PC-3 (cell line): ENCODE measurements around the gene BCAN. TPM values are rescaled to one million over a fixed set of nuclear protein-coding genes. Genes with fewer than 3 reads are reported as not detected.

Experiments used
- ATAC-seq: fragments of 200-7000 bp; cut with Tn5 transposase; 2 replicates; pipeline ENCODE4 v1.9.1; 2020; ENCODE audit warnings: mild to moderate bottlenecking, moderate library complexity
- BruUV-seq: library from RNA; stranded (reverse); fragments of 400-500 nt; replicated peaks from 2 replicates; lab custom pipeline; 2021; lab: Mats Ljungman, UMichigan
- CTCF ChIA-PET: fragments of 300-600 bp; sonication (Branson Sonifier 250); formaldehyde crosslinking; loops from one replicate; lab custom pipeline; 2022; ENCODE audit warnings: antibody characterized with exemption; lab: Charles Lee
- POLR2A ChIA-PET: fragments of 300-600 bp; sonication (Branson Sonifier 250); formaldehyde crosslinking; loops from one replicate; lab custom pipeline; 2022; ENCODE audit warnings: antibody characterized with exemption; ENCODE audit not compliant: unreplicated experiment; lab: Charles Lee
- DNase-seq: peaks from one replicate; pipeline ENCODE4 v3.0.0-alpha.2; 2015
- H2AFZ ChIP-seq: fragments of 300-600 bp; sonication (generic); 2 replicates; pipeline ENCODE4 v1.6.0; 2016; ENCODE audit warnings: antibody characterized with exemption, low read length
- H3F3A ChIP-seq: fragments of 300-600 bp; sonication (generic); one replicate; pipeline ENCODE4 v1.6.0; 2017; ENCODE audit warnings: antibody characterized with exemption, low read length, control low read depth, mild to moderate bottlenecking; ENCODE audit not compliant: unreplicated experiment
- H3K27ac ChIP-seq: fragments of 300-600 bp; sonication (generic); 2 replicates; pipeline ENCODE4 v1.5.1; 2016; ENCODE audit warnings: mild to moderate bottlenecking, low read length
- H3K27me3 ChIP-seq: fragments of 300-600 bp; sonication (generic); 2 replicates; pipeline ENCODE4 v1.6.1; 2016; ENCODE audit warnings: low read length, mixed read lengths
- H3K36me3 ChIP-seq: fragments of 300-600 bp; sonication (generic); 2 replicates; pipeline ENCODE4 v1.6.1; 2016; ENCODE audit warnings: low read depth, mixed run types, low read length, mixed read lengths
- H3K4me1 ChIP-seq: fragments of 300-600 bp; sonication (generic); 2 replicates; pipeline ENCODE4 v1.5.1; 2016; ENCODE audit warnings: low read length; ENCODE audit not compliant: insufficient read depth
- H3K4me2 ChIP-seq: fragments of 300-600 bp; sonication (generic); 2 replicates; pipeline ENCODE4 v1.6.0; 2016; ENCODE audit warnings: low read length
- H3K4me3 ChIP-seq: fragments of 300-600 bp; sonication (generic); 2 replicates; pipeline ENCODE4 v1.5.1; 2016; ENCODE audit warnings: mild to moderate bottlenecking, low read length, mixed read lengths
- H3K79me2 ChIP-seq: fragments of 300-600 bp; sonication (generic); 2 replicates; pipeline ENCODE4 v1.6.1; 2017; ENCODE audit warnings: low read length, mixed read lengths
- H3K9ac ChIP-seq: fragments of 300-600 bp; sonication (generic); 2 replicates; pipeline ENCODE4 v1.6.0; 2016; ENCODE audit warnings: mild to moderate bottlenecking, low read length
- H3K9me2 ChIP-seq: fragments of 300-600 bp; sonication (generic); replicated peaks from 2 replicates; pipeline ENCODE4 v1.6.1; 2016; ENCODE audit warnings: mixed run types, low read length, mixed read lengths
- H3K9me3 ChIP-seq: fragments of 300-600 bp; sonication (generic); 2 replicates; pipeline ENCODE4 v1.6.1; 2016; ENCODE audit warnings: low read length, mixed read lengths
- H4K20me1 ChIP-seq: fragments of 300-600 bp; sonication (generic); 2 replicates; pipeline ENCODE4 v1.6.1; 2016; ENCODE audit warnings: low read length, mixed read lengths
- EZH2 ChIP-seq: fragments of 300-600 bp; sonication (generic); IDR thresholded peaks from one replicate; pipeline ENCODE4 v1.6.1; 2017; ENCODE audit warnings: antibody characterized with exemption, mild to moderate bottlenecking, low read length; ENCODE audit not compliant: unreplicated experiment
- EZH2phosphoT487 ChIP-seq: fragments of 300-600 bp; sonication (generic); IDR thresholded peaks from 2 replicates; pipeline ENCODE4 v1.6.1; 2018; ENCODE audit warnings: mild to moderate bottlenecking, antibody characterized with exemption, low read length, borderline replicate concordance
- intact Hi-C: fragments of 100-400 bp; cut with micrococcal nuclease; formaldehyde crosslinking; loops from 2 replicates; pipeline ENCODE4 v1.9.0; 2023
- total RNA-seq: library from RNA; depleted of rRNA; stranded (reverse); fragments of >200 nt; gene quantifications from 2 replicates; pipeline ENCODE4 v1.2.3, GENCODE V29; 2014
- TF ChIP-seq, protein P1 (sequence below): fragments of 300-600 bp; sonication (generic); conservative IDR thresholded peaks from 2 replicates; pipeline ENCODE4 v1.5.1; 2017; ENCODE audit warnings: antibody characterized with exemption, low read depth, mild to moderate bottlenecking, low read length

BCAN gene
- total RNA-seq, 1 experiment from 2014 or later: not detected

DNA sequence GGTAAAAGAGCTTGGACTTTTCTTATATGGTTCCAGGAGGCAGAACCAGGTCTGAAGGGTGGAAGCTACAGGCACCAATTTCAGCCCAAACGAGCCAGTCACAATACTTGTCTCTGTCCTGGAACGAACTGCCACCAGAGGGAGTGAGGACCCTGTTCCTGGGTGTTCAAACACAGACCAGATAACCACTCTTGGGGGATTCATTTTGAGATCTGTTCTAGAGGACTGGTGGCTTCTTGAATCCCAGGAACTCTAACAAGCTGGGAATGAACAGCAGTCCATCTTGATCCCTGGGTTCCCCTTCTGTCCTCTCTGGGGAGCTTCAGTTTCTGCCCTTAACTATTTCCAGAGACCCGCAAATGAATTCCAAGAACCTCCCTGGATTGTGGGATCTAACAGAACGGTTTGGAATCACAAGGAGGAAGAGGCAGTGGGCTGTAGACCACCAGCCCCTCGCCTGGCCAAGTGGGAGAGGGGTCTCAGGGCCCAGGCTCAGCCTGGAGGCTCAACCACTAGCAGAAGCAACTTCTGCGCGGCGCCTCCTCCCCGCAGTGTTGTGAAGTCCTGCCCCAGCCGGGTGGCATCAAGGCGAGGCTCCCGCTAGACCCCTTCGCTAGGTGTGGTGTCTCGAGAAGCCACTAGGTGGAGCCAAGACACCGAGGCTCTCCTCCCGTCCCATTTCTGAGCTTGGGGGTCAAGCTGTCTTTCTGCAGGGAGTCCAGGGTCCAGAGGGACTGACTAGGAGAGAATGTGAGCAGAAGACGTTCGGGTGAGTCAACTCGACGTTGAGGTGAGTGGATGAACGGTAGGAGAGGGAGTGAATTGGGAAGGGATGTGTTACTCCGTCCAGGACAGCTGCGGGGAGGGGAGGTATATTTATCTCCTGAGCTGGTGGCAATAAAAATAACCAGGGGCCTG, 47.4 kb downstream of the BCAN start:
- Histone ChIP-seq H3K4me1 (peaks cover 62% of the 10 kb centered on the region), H3K9me2 (no peaks in the 10 kb centered on the region), H3F3A (peaks cover 8% of the 10 kb centered on the region), H3K27ac (no peak overlapping the region), H3K9ac (peak overlapping the region; percentile 26; the same call in 1 of the 2 replicates), H3K79me2 (no peaks in the 10 kb centered on the region), H3K36me3 (no peaks in the 10 kb centered on the region), H4K20me1 (no peaks in the 10 kb centered on the region), H3K4me3 (peak overlapping the region; percentile 68), H3K9me3 (no peaks in the 10 kb centered on the region), H2AFZ (peak overlapping the region; percentile 96), H3K27me3 (no peaks in the 10 kb centered on the region), H3K4me2 (peak overlapping the region; percentile 98)
- DNase-seq (peak; percentile 97), ATAC-seq (peak; percentile 81)
- ChIA-PET CTCF (interaction anchor here (0.6 to 3.8 kb wide), 27 partner anchors 8 to 197 kb away, joined by 3 to 106 read pairs (median 6); partner anchors contain the start of genes CRABP2, ISG20L2, METTL25B and MRPL24), POLR2A (interaction anchor here (0.8 to 2.1 kb wide), 2 partner anchors 17 to 36 kb away, joined by 7 to 13 read pairs; no protein-coding TSS in a partner anchor)
- intact Hi-C loops: loop anchor here (1.0 kb wide), 3 partner anchors 16 to 201 kb away; partner anchors contain the start of gene CRABP2
- TF ChIP-seq EZH2 (no peak), EZH2phosphoT487 (no peak)
- TF ChIP-seq, protein P1, sequence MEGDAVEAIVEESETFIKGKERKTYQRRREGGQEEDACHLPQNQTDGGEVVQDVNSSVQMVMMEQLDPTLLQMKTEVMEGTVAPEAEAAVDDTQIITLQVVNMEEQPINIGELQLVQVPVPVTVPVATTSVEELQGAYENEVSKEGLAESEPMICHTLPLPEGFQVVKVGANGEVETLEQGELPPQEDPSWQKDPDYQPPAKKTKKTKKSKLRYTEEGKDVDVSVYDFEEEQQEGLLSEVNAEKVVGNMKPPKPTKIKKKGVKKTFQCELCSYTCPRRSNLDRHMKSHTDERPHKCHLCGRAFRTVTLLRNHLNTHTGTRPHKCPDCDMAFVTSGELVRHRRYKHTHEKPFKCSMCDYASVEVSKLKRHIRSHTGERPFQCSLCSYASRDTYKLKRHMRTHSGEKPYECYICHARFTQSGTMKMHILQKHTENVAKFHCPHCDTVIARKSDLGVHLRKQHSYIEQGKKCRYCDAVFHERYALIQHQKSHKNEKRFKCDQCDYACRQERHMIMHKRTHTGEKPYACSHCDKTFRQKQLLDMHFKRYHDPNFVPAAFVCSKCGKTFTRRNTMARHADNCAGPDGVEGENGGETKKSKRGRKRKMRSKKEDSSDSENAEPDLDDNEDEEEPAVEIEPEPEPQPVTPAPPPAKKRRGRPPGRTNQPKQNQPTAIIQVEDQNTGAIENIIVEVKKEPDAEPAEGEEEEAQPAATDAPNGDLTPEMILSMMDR: peak; percentile 88
- no TSS peak for BruUV-seq

DNA sequence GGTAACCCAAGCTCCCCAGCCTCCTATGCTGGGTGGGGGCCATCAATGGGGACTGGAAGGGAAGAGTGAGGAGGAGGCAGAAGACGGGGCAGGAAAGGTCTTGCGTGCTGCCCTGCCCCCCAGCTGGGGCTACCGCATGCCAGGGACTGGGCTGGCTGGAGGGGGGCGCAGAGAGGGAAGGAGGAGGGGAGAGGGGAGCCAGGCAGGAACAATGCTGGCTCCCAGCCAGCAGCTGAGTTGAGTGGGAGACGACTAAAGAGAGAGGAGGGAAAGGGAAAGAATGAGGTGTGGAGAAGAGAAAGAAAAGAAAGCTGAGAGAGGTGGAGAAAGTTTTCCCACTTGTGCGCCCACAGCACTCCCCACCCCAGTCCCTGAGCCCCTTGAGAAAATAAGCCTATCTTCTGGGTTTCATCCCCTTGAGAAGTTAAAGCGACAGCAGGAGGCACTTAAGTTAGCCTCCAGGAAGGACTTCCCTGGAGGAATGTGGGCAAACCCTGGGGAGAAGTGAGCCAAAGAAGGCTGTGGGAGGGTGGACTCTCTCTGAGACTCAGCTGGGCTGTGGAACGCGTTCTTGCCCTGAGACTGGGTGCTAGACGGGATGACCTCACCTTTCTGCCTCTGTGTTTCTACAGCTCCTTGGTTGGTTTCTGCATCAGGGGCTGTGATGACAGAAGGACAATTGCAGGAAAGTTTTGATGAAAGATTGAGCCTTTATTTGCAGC, 48.2 kb downstream of the BCAN start:
- Histone ChIP-seq H3K9ac (no peak overlapping the region), H3K4me3 (peak overlapping the region; percentile 68), H3F3A (peaks cover 8% of the 10 kb centered on the region), H2AFZ (peak overlapping the region; percentile 96), H3K27me3 (no peaks in the 10 kb centered on the region), H3K79me2 (no peaks in the 10 kb centered on the region), H3K4me2 (peak overlapping the region; percentile 98), H4K20me1 (no peaks in the 10 kb centered on the region), H3K9me2 (no peaks in the 10 kb centered on the region), H3K4me1 (peaks cover 60% of the 10 kb centered on the region), H3K9me3 (no peaks in the 10 kb centered on the region), H3K27ac (no peak overlapping the region), H3K36me3 (no peaks in the 10 kb centered on the region)
- BruUV-seq: no TSS peak
- ATAC-seq (no peak), DNase-seq (no peak)
- CTCF ChIA-PET: interaction anchor here (0.6 to 3.8 kb wide), 20 partner anchors 10 to 197 kb away, joined by 3 to 106 read pairs (median 8); partner anchors contain the start of genes CRABP2, ISG20L2, METTL25B and MRPL24
- POLR2A ChIA-PET: interaction anchor here (2.1 kb wide), 1 partner anchor 36 kb away, joined by 13 read pairs; no protein-coding TSS in a partner anchor
- intact Hi-C loops: loop anchor here (1.0 kb wide), 3 partner anchors 15 to 200 kb away; partner anchors contain the start of gene CRABP2
- no peak for TF ChIP-seq EZH2phosphoT487

DNA sequence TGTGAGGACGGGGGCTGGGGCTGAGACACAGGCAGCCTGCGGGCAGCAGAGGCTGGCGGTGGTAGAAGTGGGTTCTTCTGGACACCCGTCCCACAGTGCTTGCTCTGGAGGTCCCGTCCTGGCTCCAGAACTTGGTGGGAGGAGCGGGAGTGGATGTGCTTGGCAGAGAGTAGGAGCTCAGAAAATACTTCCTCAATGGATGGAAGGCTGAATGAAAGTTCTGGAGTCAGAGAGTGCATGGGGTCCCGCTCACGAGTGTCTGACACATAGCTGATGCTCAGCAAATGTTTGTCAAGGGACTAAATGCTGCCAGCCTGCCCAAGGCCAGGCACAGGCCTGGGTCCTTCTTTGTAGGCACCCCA, 48.7 kb downstream of the BCAN start:
- intact Hi-C loops: no loop called here
- Histone ChIP-seq H3K27me3 (no peaks in the 10 kb centered on the region), H3K4me1 (peaks cover 60% of the 10 kb centered on the region), H3K4me2 (no peak overlapping the region), H3K79me2 (no peaks in the 10 kb centered on the region), H3K36me3 (no peaks in the 10 kb centered on the region), H3K9me3 (no peaks in the 10 kb centered on the region), H3K9ac (no peak overlapping the region), H3F3A (peaks cover 8% of the 10 kb centered on the region), H4K20me1 (no peaks in the 10 kb centered on the region), H3K9me2 (no peaks in the 10 kb centered on the region), H2AFZ (no peak overlapping the region), H3K27ac (no peak overlapping the region), H3K4me3 (no peak overlapping the region)
- TF ChIP-seq EZH2phosphoT487: no peak
- TF ChIP-seq EZH2: no peak
- TF ChIP-seq, protein P1: no peak
- DNase-seq (no peak), ATAC-seq (no peak)
- POLR2A ChIA-PET: interaction anchor here (0.5 to 2.1 kb wide), 4 partner anchors 14 to 66 kb away, joined by 4 to 18 read pairs (median 8); partner anchors contain the start of gene CRABP2
- BruUV-seq: no TSS peak
- CTCF ChIA-PET: interaction anchor here (1.0 to 3.8 kb wide), 7 partner anchors 16 to 196 kb away, joined by 3 to 106 read pairs (median 16); partner anchors contain the start of genes CRABP2, ISG20L2 and METTL25B
